Activated CD4-positive, CD25-positive, alpha-beta regulatory T cell treated with anti-CD3 and anti-CD28 coated beads, Interleukin-2, amount 50 U/mL, for 72 hours (primary cell): ENCODE measurements around the gene HJV.

ENCODE experiments used
- DNase-seq: peaks from one replicate; pipeline ENCODE4 v3.0.0; 2021

HJV gene

GRCh38 chr1:146020058-146021049 is 1.2 kb downstream of the HJV start:
- no peak for DNase-seq

GRCh38 chr1:146019231-146020057 is 2.1 kb downstream of the HJV start:
- no peak for DNase-seq

DNA sequence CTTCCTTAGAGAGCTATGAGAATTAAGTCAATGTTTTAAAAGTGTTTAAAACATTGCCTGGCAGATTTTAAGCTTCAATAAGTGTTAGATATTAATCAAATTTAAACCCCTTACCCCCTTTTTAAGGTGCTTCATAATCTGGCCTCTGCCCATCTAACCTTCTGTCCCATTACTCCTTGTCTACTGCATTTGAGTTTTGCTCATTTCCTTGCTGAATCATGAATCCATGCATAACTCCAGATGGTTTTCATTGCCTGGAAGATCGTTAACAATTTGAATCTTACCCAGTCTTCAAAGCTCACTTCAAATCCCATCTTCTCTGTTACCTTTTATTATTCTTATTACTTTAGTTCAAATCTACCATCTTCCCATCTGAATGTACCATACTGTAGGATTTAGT is 4.6 kb downstream of the HJV start:
- DNase-seq: no peak

- no peak for DNase-seq
These were observed 8.0 kb downstream of the HJV start for GRCh38 chr1:146013559-146013922.

DNA sequence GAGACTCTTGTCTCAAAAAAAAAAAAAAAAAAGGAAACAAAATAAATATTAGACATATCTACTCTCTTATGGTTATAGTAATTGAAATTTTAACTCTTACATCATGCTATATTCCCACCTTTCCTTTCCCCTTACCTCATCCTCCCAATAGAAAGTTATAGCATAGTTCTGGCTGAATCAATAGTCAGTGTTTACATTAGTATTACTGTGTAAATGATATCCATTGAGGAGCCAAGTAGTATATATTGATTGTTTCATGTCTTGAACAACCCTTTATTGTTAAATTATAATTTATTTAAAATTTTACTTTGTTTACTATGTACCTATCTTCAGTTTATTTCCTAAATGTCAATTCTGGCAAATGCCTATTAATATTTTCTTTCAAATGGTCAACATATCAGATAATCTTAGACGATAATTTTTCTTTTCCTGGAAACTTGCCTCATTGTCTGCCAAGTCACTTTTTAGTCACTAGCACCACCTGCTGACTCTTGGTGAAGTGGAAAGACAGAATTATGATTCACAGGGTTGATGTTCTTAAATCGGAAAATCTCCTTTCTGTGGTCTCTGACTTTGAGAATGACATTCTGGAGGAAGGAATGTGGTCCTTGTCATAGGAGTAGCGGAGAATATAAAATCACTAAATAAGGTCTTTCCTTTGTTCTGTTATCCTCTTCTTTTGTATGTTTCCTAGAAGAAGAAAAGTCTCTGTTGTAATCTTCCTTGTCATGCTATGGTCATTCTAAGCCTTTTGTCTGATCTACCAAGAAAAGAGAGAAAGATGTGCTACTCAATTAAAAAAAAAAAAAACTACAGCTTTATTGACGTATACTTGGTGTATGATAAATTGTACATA is 8.6 kb downstream of the HJV start:
- no peak for DNase-seq

DNA sequence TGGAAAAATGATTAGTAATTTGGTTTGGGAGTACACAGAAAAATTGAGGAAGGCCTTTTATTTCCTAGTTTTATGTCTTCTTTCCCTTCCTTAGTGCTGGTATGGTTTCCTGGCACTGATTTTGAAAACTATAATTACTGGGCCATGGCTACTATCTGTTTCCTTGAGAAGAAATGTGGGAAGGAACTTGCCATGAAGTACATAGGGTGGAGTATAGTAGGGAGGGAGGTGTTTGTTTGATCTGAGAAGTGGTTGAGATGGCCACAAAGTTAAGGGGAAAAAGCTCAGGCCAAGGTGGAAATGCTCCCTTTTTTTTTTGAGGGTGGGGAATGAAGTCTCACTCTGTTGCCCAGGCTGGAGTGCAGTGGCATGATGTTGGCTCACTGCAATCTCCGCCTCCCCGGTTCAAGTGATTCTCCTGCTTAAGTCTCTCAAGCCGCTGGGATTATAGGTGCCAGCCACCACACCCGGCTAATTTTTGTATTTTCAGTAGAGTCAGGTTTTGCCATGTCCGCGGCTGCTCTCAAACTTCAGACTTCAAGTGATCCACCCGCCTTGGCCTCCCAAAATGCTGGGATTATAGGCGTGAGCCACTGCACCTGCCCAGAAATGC is 11.3 kb downstream of the HJV start:
- DNase-seq: no peak

- no peak for DNase-seq
These were observed 13.9 kb downstream of the HJV start for GRCh38 chr1:146007489-146008133.

- DNase-seq: no peak
These were observed 19.8 kb downstream of the HJV start for GRCh38 chr1:146001709-146002108.

DNA sequence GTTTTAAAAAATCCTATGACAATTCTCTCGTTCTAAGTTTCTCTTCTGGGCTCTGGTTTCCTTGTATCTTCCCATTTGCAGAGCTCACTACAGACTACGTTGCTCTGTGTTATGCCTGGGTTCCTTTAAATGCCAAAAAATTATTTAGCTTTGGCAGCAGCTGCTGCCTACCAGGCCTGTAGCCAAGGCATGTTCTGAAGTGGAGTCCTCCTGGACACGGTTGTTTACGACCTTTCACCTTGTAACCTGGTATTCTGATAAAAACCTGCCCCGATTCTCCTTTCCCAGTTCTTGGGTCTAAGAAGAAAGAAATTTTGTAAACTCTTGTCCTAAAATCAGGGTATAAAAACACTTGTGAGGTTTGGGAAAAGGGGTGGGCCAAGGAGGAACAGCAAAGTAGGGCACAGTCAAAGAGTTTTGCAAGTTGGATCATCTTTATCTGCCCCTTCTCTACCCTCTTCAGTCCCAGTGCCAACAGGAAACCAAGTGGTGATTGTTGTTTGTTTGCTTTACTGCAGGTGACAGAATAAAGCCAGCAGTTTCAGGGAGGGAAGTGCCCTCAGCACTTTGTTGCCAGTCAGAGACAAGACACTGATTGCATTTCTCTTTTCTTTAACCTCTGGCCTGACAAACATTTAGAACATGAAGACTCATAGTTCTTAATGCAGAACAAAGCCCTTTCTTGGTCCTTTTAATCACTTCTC is 22.1 kb downstream of the HJV start:
- no peak for DNase-seq

- no peak for DNase-seq
These were observed 23.9 kb downstream of the HJV start for GRCh38 chr1:145997718-145998023.

GRCh38 chr1:145997016-145997717 is 24.4 kb downstream of the HJV start:
- peak; percentile 55 for DNase-seq

DNA sequence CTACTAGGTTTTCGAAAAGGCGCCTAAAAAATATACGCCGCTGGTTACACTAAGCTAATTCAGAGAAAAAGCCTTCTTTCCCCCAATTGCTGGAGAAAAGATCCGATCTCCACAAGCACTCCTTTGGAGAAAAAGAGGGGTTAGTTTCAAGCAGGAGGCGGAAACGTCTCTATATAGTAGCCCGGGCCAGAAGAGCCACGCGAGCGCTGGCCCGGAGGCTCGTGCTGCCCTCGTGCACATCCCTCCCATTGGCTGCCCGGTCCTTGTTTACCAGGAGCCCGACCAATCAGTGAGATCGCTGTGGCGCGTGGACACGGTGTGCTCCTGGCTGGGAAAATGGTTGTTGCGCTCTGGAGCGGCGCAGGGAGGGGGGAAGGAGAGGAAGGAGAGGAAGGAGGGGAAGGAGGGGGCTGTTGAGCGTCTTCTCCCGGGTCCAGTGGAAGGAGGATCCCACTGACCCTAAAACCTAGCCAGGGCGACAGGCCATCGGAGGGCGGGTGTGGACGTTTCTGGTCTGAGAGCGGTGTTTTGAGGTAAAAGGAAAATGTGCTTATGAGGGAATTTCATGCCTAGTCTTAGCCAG is 25.0 kb downstream of the HJV start, which contains the start of gene TXNIP:
TSS of gene TXNIP (minus strand) at position 147 of the 583 bp plus-strand sequence. CDS start 313 bp downstream, outside the sequence.
- DNase-seq: peak; percentile 89

- no peak for DNase-seq
These were observed 25.5 kb downstream of the HJV start for GRCh38 chr1:145995964-145996432.

- DNase-seq: no peak
These were observed 26.2 kb downstream of the HJV start for GRCh38 chr1:145995148-145995881.

DNA sequence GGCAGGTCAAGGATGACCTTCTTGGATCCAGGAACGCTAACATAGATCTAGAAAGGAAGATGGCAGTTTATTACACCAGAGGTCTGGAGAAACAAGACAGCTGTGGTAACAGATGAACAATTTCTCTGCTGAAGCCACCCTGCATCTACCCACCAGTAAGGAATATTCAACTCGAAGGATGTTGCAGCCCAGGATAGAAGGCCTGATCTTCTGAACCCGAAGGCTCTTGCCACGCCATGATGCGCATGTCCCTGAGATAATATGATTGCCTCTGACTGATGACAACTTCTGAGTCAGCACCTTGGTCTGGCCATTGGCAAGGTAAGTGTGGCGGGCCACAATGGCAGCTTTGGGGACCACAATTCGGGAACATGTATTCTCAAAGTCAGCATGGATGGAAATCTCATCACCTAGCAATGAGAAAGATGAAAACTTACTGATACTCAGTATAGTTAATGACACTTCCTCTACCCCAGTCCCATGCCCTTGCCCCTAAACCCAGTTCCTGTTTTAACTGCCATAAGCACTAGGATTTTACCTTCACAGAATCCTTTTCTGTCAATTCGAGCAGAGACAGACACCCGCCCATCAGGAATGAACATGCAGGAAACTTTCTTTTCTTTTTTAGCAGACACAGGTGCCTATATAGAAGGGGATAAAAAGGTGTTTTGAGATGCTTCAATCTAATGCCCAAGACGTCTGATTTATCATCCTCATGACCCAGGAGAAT is 27.0 kb downstream of the HJV start:
- peak; percentile 46 for DNase-seq

DNA sequence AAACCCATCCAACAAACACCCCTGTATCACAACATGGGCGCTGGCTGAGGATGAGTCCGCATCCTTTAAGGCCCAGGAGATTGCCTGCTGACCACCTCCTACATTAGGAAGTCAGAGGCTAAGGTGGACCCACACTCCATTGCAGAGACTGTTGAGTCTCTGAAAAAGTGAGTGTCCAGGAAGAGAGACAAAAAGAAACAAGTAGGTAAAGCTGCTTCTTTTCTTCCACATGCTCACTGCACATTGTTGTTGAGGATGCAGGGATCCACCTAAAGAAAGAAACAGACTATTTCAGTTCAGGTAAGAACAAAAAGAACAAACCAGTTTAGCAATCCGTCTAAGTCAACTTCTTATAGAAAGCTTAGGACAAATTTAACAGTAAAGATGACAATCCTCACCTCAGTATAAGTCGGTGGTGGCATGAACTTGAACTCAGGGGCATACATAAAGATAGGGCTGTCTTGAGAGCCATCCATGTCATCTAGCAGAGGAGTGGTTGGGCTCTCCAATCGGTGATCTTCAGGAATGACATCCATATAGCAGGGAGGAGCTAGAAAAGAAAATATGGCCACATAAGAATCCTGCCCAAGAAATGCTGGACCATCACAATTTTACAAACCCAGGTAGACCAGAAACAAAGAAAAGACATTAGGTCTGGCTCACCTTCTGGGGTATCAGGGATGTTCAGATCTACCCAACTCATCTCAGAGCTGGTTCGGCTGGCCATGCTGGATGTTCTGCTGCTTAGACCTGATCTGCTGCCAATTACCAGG is 27.7 kb downstream of the HJV start:
- DNase-seq: no peak

- DNase-seq: no peak
These were observed 28.4 kb downstream of the HJV start for GRCh38 chr1:145992958-145993617.
